Measurements from ENCODE around the gene PROX2.

The PROX2 gene

GRCh38 chr14:74858022-74858421 lies 17.9 kb downstream of the PROX2 start:
- no peak overlapping the region for H3K27ac ChIP-seq
- H3K4me3 ChIP-seq (ENCODE audit: low read depth in 1 of 2, low read length in 1 of 2) = no peak overlapping the region
- TF ChIP-seq, protein P1, sequence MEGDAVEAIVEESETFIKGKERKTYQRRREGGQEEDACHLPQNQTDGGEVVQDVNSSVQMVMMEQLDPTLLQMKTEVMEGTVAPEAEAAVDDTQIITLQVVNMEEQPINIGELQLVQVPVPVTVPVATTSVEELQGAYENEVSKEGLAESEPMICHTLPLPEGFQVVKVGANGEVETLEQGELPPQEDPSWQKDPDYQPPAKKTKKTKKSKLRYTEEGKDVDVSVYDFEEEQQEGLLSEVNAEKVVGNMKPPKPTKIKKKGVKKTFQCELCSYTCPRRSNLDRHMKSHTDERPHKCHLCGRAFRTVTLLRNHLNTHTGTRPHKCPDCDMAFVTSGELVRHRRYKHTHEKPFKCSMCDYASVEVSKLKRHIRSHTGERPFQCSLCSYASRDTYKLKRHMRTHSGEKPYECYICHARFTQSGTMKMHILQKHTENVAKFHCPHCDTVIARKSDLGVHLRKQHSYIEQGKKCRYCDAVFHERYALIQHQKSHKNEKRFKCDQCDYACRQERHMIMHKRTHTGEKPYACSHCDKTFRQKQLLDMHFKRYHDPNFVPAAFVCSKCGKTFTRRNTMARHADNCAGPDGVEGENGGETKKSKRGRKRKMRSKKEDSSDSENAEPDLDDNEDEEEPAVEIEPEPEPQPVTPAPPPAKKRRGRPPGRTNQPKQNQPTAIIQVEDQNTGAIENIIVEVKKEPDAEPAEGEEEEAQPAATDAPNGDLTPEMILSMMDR (IDR thresholded peaks at IDR 0.05) = no peak
- H3K9me3 ChIP-seq = no peaks in the 10 kb centered on the region
- no peaks in the 10 kb centered on the region for H3K36me3 ChIP-seq
- peaks cover 27% of the 10 kb centered on the region for H3K27me3 ChIP-seq
- peaks cover 12 to 15% of the 10 kb centered on the region in 2 experiments for H3K4me1 ChIP-seq (ENCODE audit: control insufficient read depth in 1 of 2, insufficient read depth in 1 of 2, low read depth in 1 of 2, low read length in 1 of 2)

- Histone ChIP-seq H3K27ac (no peak overlapping the region), H3K4me3 (ENCODE audit: low read depth in 1 of 2, low read length in 1 of 2) (no peak overlapping the region), H3K36me3 (no peaks in the 10 kb centered on the region), H3K9me3 (no peaks in the 10 kb centered on the region), H3K27me3 (peaks cover 38% of the 10 kb centered on the region), H3K4me1 (ENCODE audit: control insufficient read depth in 1 of 2, insufficient read depth in 1 of 2, low read depth in 1 of 2, low read length in 1 of 2) (peaks cover 10 to 14% of the 10 kb centered on the region in 2 experiments)
- TF ChIP-seq, protein P1 (IDR thresholded peaks at IDR 0.05) = no peak
Measured at GRCh38 chr14:74856366-74856765, 19.6 kb downstream of the PROX2 start.

DNA sequence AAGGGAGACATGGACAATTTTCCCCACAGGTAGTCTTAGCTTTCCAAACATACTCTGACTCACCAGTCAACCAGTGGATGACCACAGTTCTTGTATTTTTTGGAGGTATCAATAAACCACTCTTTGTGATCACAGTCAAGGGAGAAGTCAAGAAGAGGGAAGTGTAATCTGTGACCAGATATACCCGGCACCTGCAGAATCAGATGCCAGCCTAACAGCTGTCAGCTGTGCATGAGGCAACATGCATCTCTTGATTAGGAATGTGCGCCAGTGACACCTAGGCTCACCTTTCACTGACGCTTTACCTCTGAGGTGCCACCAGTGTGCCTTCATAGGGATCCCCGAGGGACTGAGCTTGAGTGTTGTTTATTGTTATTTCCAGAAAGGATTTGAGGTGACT lies 20.0 kb downstream of the PROX2 start:
- Histone ChIP-seq H3K4me1 (ENCODE audit: control insufficient read depth in 1 of 2, insufficient read depth in 1 of 2, low read depth in 1 of 2, low read length in 1 of 2) (peaks cover 10 to 14% of the 10 kb centered on the region in 2 experiments), H3K4me3 (ENCODE audit: low read depth in 1 of 2, low read length in 1 of 2) (no peak overlapping the region)

DNA sequence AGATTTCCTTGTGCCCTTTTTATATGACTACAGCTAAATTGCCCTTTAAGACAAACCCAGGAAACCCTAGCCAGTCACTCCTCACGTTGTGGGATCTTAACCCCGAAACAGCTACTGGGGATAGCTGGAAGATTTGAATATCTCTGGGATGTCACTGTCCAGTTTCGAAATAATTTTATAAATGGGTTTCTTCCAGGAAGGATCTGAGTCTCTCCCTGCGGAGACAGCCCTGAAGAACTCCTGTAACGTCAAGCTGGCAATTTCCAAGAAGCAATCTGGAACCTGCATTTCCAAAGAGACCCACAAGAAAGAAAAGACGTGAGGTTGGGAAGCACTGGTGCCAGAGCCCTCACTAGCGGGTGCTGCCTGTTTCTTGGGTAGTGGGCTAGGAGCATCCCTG lies 20.9 kb downstream of the PROX2 start:
- Histone ChIP-seq H3K4me3 (ENCODE audit: low read depth in 1 of 2, low read length in 1 of 2) (no peak overlapping the region), H3K27ac (no peak overlapping the region), H3K9me3 (no peaks in the 10 kb centered on the region), H3K4me1 (ENCODE audit: control insufficient read depth in 1 of 2, insufficient read depth in 1 of 2, low read depth in 1 of 2, low read length in 1 of 2) (peaks cover 10 to 14% of the 10 kb centered on the region in 2 experiments), H3K27me3 (peaks cover 38% of the 10 kb centered on the region), H3K36me3 (no peaks in the 10 kb centered on the region)
- TF ChIP-seq, protein P1 (IDR thresholded peaks at IDR 0.05) = no peak

More for the DNA sequence above, 20.0 kb downstream of the PROX2 start:
- H3K36me3 ChIP-seq = no peaks in the 10 kb centered on the region
- TF ChIP-seq, protein P1 (IDR thresholded peaks at IDR 0.05) = no peak
- H3K27ac ChIP-seq = no peak overlapping the region
- H3K9me3 ChIP-seq = no peaks in the 10 kb centered on the region
- H3K27me3 ChIP-seq = peaks cover 38% of the 10 kb centered on the region

DNA sequence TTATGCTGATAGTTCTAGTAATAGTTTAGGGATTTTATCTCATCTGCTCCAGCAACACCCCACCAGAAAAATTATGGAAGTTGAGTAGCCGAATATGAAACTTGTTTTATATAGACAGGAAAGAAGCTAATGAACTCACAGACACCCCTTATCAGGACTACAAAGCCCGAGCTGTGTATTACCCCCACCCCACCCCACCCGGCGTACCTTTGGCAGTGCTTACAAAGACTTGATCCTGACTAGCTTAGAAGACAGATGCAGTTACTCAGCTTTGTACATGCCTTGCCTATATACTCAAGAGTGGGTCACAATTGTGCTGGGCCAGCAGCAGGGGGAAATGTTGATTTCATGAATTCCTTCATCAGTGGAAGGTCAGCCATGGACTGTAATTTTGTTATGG lies 22.4 kb downstream of the PROX2 start:
- TF ChIP-seq, protein P1 (IDR thresholded peaks at IDR 0.05) = no peak
- Histone ChIP-seq H3K4me1 (ENCODE audit: control insufficient read depth in 1 of 2, insufficient read depth in 1 of 2, low read depth in 1 of 2, low read length in 1 of 2) (peaks cover 10 to 14% of the 10 kb centered on the region in 2 experiments), H3K27me3 (peaks cover 38% of the 10 kb centered on the region), H3K4me3 (ENCODE audit: low read depth in 1 of 2, low read length in 1 of 2) (no peak overlapping the region), H3K27ac (no peak overlapping the region), H3K36me3 (no peaks in the 10 kb centered on the region), H3K9me3 (no peaks in the 10 kb centered on the region)
